Skeletal muscle tissue (tissue), 1 donor: ENCODE data around the gene PIGZ. TPM values are rescaled to one million over a fixed set of nuclear protein-coding genes. Genes with fewer than 3 reads are reported as not detected.

Experiments used
- total RNA-seq: library from RNA; depleted of rRNA; stranded (reverse); fragments of >200 nt; gene quantifications from one replicate; pipeline ENCODE4 v1.2.3, GENCODE V29; 2014

The PIGZ gene
- total RNA-seq, 1 donor from 2014 or later, result 1.0 TPM

Other genes with a start within 250 kb of the PIGZ start
- gene PAK2, start 229.0 kb downstream of the PIGZ start, total RNA-seq, result 24.5 TPM
- 34.4 TPM for gene SENP5, start 100.9 kb downstream of the PIGZ start, total RNA-seq
- gene NCBP2, start 26.3 kb downstream of the PIGZ start, total RNA-seq, result 30.8 TPM
- 8.9 TPM for gene MELTF, start 61.0 kb upstream of the PIGZ start, total RNA-seq